Stimulated activated CD4-positive, alpha-beta T cell treated with anti-CD3 and anti-CD28 coated beads, TNF-alpha, amount 100 ng/mL, for 1 hour (primary cell): ENCODE measurements around the gene SARS2.
A peak's percentile ranks its signal among the peaks of the same experiment; 100 is the strongest.
"Not testable (repeated sequence)": the region's sequence is repeated elsewhere in the genome, so short reads cannot be mapped to it uniquely, and the experiment has no call there.

Source experiments
- DNase-seq, 3 donors: peaks; one replicate each; pipeline ENCODE4 v3.0.0-alpha.2; 2020; ENCODE audit warnings: low read depth in 3 of 3, low spot score in 1 of 3

SARS2 gene, protein sequence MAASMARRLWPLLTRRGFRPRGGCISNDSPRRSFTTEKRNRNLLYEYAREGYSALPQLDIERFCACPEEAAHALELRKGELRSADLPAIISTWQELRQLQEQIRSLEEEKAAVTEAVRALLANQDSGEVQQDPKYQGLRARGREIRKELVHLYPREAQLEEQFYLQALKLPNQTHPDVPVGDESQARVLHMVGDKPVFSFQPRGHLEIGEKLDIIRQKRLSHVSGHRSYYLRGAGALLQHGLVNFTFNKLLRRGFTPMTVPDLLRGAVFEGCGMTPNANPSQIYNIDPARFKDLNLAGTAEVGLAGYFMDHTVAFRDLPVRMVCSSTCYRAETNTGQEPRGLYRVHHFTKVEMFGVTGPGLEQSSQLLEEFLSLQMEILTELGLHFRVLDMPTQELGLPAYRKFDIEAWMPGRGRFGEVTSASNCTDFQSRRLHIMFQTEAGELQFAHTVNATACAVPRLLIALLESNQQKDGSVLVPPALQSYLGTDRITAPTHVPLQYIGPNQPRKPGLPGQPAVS

DNA sequence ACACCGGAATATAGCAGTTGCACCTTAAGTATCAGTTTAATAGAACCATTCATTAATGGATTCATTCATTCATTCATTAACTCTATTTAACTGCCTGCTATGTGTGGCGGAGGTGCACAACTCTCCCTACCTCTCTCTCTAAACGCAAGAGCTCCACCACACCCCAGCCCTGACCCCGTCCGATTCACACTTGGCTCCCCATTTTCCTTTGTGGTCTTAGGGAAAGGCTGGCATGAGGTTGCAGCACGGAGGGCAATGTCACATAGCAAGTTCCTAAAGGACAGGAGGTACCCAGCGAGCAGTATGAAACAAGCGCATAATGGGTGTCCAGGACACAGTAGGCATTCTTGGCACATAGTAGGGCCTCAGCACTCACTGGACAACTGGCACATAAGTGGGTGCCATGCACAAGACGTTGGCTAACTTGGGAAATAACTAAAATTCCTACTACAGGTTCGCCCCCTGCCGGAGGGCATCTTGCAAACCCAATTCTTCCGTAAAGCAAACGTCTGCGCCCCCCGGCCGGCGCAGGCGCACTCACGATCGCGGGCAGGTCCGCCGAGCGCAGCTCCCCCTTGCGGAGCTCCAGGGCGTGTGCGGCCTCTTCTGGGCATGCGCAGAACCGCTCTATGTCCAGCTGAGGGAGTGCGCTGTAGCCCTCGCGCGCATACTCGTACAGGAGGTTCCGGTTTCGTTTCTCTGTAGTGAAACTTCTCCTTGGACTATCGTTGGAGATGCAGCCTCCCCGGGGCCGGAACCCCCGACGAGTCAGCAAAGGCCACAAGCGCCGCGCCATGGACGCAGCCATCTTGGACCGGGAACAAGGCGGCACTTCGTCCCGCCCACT, at the start of gene SARS2:
TSS of gene SARS2 (minus strand) at position 835 of the 847 bp plus-strand sequence. CDS start at position 808, 27 bp downstream.
- peak; percentile 85 to 92 (median 85) for DNase-seq

- no peak for DNase-seq
Measured at GRCh38 chr19:38979812-38980211, 49.2 kb upstream of the SARS2 start.

DNA sequence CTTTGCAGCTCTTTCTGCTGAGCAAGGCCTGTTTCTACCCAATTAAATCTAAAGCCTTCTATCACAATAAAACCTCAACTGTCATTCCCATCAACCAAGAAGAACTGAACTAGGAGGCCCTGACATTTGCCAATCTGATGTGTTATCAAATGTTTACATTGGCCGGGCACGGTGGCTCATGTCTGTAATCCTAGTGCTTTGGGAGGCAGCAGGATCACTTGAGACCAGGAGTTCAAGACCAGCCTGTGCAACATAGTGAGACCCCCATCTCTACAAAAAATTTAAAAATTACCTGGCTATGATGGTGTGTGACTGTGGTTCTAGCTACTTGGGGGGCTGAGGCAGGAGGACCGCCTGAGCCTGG, 47.7 kb upstream of the SARS2 start:
- no peak for DNase-seq

DNA sequence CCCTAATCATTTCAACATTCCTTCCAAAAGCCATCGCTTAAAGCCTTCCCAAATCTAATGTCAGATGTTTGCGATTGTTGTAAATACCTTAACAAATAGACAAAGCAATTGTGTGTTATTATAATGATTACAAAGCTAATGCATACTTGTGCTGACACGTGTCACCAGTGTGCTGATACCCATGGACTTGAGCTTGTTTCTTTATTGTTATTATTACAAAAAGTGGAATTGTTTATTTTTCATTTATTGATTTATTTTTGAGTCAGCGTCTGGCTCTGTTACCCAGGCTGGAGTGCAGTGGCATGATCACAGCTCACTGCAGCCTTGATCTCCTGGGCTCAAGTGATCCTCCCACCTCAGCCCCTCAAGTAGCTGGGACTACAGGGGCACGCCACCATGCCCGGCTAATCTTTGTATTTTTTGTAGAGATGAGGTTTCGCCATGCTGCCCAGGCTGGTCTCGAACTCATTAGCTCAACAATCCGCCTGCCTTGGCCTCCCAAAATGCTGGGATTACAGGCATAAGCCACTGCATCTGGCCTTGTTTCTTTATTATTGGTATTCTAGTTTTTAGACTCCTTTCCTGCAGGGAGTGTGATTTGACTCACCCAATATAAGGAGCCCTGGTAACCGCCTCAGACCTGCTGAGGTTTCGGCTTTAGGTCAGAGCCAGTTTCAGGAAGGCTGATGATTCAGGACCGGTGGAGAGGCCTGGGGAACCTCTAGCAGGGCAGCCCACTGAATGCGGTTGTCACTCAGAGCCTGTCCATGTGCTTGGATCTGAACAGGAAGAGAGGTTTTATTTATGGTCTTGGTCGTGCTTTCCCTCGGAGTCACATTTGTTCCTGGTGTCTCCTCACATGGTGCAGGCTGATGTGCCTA, 47.1 kb upstream of the SARS2 start:
- no peak for DNase-seq

DNA sequence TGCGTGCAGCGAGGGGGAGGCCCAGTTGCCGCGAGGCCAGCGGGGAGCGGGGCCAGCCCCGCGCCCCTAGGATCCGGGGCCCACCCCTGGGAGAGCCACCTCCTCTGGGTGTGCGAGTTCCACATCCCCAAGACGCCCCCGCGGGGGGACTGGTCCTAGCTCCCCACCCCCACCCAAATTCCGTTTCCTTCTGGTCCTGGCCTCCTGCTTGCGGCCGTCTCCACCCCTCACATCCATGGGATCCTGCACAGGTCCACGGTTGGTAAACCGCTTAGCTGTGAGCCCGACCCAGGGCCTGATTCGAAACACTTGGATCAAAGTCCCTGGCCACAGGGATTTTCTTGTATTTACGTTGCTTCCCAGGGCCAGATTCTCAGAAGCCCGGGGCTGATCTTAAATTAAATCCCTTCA, 45.3 kb upstream of the SARS2 start:
- no peak for DNase-seq

DNA sequence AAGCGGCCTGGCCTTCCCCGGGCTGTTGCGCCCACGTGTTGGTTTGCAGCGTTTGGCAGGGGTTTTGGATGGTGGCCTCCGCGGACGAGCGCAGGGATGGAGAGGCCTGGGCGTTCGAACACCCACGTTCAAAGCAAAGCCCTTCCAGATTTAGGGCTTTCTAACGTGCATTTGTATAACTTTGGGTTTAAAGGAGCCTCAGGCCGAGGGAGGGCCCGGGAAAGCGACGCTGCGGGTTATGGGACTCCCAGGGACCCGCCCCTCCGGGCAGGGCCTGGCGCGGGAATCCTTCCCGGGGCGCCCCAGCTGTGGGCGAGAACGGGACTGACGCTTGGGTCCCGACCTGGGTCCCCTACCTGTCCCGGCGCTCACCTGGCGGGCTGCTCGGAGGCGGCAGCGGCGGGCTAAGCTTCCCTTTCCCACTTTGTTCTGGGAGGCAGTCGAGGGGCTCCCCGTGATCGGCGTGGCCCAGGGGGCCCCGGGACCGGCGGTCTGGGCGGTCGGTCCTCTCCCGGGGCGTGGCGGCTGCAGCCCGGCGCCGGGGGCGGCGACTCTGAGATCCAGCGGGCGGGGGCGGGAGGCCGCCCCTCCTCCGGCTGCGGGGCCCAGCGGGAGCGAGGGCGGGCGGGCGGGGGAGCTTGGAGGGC, 44.8 kb upstream of the SARS2 start, which contains the start of gene FBXO17:
TSS of gene FBXO17 (minus strand) at position 529 of the 647 bp plus-strand sequence. CDS start 25,423 bp downstream, outside the sequence.
- DNase-seq, result no peak

- no peak for DNase-seq
Measured at GRCh38 chr19:38974624-38975213, 44.2 kb upstream of the SARS2 start.

GRCh38 chr19:38971672-38972071, 41.1 kb upstream of the SARS2 start:
- DNase-seq, result no peak

- no peak for DNase-seq
Measured at GRCh38 chr19:38970664-38971532, 40.3 kb upstream of the SARS2 start.

- DNase-seq, result not testable (repeated sequence)
Measured at GRCh38 chr19:38966149-38966548, 35.6 kb upstream of the SARS2 start.

DNA sequence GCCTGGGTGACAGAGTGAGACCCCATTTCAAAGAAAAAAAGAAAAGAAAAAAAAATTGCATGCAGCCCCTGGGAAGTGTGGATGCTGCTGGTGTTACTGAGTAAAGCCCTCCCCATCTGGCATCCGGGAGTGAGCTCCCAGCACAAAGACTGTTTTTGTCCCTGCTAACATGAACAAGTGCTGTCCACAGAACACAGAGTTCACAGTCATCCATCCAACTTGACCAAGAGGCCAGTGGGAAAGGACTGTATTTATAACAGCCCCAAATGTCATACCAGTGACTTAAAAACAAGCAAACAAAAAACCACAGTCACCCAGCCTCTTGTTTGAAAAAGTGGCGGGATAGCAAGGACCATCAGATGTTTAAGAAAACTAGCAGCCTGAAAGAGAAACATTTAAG, 34.2 kb upstream of the SARS2 start:
- no peak for DNase-seq

DNA sequence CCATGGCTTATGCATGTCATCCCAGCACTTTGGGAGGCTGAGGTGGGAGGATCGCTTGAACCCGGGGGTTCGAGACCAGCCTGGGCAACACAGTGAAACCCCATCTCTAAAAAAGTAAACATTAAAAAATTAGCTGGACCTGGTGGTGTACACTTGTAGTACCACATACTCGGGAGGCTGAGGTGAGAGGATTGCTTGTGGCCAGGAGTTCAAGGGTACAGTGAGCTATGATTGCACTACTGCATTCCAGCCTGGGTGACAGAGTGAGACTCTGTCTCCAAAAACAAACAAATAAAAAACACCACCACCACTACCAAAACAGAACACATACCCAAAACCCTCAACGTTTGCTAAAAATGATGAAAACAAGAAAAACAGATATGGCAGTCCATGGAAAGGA, 29.1 kb upstream of the SARS2 start:
- DNase-seq, result no peak

GRCh38 chr19:38958301-38958700, 27.7 kb upstream of the SARS2 start:
- no peak for DNase-seq

DNA sequence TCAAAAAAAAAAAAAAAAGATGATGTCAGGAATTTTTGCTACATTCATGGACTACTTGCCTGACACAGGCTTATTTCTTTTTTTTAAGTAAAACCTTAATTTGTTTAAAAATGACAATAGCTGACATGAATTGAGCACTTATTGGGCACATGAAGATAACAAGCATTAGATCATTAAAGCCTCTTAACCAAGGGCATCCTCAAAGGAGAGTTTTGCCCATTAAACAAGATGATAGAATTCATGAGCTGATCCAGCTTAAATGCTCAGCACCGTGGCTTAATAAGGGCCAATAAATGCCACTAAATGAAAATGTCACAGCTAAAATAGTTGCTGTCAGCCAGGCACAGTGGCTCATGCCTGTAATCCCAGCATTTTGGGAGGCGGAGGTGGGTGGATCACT, 25.7 kb upstream of the SARS2 start:
- no peak for DNase-seq

- no peak for DNase-seq
Measured at GRCh38 chr19:38953677-38954076, 23.1 kb upstream of the SARS2 start.

GRCh38 chr19:38952395-38953165, 22.0 kb upstream of the SARS2 start:
- no peak for DNase-seq

DNA sequence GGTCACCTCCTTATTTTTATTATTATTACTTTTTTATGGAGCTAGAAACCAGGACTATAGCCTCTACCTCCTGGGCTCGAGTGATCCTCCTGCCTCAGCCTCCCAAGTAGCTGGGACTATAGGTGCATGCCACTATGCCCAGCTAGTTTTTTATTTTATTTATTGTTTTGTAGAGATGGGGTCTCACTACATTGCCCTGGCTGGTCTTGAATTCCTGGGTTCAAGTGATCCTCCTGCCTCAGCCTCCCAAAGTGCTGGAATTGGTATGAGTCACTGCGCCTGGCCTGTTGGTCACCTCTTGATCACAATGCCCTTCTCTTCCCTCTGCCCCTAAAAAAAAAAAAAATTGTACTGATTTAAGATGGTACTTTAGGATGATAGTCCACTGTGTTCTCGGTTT, 20.6 kb upstream of the SARS2 start:
- no peak for DNase-seq
